HG03039 (cell line): Measurements from ENCODE around the gene USP24.

Experiments
- ATAC-seq: cut with Tn5 transposase; IDR thresholded peaks from one replicate; pipeline ENCODE4 v1.9.1; 2021; ENCODE audit warnings: mild to moderate bottlenecking, moderate library complexity; ENCODE audit not compliant: unreplicated experiment

Gene USP24, protein sequence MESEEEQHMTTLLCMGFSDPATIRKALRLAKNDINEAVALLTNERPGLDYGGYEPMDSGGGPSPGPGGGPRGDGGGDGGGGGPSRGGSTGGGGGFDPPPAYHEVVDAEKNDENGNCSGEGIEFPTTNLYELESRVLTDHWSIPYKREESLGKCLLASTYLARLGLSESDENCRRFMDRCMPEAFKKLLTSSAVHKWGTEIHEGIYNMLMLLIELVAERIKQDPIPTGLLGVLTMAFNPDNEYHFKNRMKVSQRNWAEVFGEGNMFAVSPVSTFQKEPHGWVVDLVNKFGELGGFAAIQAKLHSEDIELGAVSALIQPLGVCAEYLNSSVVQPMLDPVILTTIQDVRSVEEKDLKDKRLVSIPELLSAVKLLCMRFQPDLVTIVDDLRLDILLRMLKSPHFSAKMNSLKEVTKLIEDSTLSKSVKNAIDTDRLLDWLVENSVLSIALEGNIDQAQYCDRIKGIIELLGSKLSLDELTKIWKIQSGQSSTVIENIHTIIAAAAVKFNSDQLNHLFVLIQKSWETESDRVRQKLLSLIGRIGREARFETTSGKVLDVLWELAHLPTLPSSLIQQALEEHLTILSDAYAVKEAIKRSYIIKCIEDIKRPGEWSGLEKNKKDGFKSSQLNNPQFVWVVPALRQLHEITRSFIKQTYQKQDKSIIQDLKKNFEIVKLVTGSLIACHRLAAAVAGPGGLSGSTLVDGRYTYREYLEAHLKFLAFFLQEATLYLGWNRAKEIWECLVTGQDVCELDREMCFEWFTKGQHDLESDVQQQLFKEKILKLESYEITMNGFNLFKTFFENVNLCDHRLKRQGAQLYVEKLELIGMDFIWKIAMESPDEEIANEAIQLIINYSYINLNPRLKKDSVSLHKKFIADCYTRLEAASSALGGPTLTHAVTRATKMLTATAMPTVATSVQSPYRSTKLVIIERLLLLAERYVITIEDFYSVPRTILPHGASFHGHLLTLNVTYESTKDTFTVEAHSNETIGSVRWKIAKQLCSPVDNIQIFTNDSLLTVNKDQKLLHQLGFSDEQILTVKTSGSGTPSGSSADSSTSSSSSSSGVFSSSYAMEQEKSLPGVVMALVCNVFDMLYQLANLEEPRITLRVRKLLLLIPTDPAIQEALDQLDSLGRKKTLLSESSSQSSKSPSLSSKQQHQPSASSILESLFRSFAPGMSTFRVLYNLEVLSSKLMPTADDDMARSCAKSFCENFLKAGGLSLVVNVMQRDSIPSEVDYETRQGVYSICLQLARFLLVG (N-terminal part only)

GRCh38 chr1:55215194-55216021 lies at the start of gene USP24:
TSS of gene USP24 (minus strand) at chr1:55215364. CDS start at chr1:55215113, 251 bp downstream.
- peak; percentile 79 for ATAC-seq

DNA sequence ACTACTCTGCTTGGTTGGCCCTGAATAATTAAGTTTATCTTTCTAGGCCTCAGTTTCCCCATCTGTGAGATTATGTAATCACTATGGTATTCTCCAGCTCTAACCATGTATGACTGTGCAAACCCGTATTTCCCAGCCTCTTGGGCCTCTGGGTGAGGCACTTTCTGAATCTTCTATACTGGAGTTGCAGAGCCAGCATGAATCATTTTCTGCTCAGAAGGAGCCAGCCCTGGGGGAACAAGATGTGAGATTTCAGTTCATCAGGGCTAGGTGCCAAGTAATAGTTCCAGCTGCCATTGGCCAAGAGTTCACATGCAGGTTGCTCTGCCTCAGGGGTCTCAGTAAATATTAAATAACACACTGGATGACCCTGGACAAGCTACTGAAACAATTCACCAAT lies 47.7 kb upstream of the USP24 start:
- ATAC-seq, result no peak

DNA sequence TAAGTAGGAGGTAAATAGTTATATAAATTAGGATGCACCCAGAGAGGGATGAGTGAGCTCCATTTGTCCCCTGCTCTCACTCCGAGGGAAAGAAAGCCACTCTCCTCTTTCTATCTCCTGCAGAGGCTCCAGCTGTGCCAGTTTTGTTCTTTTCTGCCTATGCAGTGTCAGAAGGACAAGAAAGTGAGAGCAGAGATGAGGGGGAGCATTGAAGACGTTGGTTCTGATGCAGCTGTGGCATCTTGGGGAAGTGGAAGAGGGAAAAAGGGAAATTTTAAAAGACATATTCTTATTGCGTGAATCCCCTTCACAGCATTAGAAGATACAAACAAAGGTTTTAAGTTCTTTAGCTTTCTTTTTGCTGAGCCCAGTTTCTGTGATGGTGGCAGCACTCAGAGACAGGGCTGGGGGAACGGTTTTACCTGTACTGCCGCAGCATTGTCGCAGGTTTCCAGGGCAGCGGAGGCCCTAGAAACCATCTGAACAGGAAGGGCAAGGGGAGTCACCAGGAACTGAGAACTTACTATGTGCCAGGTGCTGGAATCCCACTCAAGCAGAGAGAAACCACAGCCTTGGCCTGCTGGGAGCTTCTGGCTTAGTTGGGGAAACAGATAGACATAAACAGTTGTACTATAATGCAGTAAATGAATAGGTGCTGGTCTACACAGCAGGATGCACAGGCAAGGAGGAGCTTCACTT lies 44.9 kb upstream of the USP24 start:
- peak; percentile 45 for ATAC-seq

DNA sequence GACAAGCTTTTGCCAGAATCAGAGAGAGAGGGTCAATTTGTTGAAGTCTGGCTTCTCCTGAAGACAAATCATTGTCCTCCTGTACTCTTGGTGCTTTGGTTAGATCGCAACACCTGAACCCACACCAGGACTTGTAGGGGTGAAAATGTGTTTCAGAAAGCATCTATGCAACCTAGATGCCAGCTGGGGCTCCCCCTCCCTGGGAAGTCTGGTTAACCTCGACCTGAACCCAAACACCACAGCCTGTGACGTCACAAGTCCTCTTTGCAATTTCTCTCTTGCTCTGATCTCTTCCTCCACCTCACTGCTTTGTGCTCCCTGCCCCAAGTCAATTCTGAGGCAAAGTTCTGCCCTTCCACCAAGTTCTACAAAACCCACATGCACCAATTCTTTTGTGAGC lies 42.8 kb upstream of the USP24 start:
- ATAC-seq, result no peak

DNA sequence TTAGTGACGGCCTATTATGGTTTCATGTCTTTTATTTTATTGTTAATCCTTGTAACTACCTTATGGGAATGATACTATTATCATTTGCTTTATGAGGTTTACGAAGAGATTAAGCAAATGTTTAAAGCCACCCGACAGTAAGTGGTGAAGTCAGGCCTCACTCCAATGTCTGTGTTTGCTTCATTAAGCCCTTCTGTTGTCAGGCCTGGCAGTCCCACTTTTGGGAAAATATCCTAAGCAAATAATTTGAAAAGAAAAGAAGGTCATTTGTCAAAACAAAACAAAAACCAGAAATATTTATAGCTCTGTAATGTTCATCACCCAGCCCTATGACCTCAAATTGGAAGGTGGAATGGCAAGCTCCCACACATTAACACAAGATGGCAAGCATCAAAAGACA lies 40.7 kb upstream of the USP24 start:
- ATAC-seq, result no peak

GRCh38 chr1:55252942-55253589 lies 37.9 kb upstream of the USP24 start:
- ATAC-seq, result no peak

DNA sequence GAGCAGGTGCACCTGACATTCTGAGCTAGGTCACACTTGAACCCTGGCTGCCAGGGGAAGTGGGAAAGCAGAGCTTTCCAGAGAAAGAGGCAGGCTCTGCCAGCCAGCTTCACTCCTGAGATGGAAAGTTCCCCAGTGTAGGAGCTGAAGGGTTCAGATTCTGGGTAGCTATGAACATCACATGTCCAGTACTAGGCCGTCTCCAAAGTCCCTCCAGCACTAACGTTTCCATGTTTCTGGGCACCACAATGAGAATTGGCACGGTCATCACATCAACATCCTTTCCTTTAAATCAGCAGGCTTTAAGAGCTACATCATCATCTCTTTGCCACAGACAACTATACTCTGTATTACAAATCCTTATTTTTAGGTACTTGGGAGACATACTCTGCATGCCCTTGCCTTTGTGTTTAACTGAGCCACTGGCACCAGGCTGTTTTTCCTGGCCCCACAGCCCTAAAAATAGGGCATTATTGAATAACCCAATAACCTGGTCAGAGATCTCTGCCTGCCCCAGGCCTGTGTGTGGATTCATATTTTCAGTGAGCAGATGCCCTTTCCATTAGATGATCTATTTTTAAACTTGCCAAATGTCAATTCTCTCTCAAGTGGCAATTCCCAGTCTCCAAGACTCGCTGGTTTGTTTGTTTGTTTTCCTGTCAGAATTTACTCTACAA lies 35.4 kb upstream of the USP24 start:
- no peak for ATAC-seq

DNA sequence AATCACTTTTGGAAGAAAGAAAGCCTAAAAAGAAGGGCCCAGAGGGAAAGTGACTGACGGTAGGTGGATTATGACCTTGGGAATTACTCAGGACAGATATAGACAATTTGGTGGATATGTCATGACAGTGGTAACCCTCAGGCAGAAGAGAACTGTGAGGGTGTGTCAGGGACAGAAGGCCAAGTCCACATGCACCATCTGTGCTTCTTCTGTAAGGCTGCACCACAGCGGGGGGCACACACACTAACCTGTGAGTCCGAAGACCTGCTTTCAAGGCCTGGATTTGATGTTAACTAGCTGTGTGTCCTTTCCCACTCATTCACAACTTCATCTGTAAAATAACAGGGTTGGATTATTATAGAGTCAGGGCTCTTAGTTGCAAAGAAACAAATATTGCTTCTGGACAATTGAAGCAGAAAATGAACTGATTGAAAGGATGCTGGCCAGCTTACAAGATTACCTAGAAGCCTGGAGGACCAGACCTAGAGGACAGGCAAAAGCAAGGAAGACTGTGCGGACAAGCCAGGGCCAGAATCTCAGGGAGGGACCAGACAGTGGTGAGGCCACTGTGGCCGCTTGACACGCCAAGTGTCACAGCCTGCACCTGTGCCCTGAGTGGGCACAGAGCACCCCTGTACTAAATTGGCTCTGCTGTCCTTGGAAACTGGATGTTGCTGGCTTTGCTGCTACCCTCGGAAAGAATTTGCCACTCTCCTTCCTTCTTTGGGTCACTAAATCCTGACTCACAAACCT lies 34.7 kb upstream of the USP24 start:
- no peak for ATAC-seq

DNA sequence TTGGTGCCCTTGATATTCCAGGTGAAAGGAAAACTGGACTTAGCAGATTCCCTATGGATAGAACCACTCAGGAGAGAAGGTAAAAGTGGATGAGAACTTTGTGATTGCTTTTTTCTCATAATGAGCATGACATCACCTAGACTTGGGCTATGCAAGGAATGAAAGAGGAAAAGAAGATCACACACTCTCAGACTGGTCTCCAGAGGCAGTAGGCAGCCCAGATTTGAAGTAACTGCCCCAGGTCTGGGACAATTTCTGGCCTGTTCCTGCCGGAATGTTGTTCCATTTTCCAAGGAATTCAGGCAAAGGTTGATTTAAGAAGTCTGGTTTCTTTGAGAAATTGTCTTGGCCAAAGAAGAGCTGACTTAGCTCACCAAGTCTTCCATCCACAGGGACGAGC lies 31.7 kb upstream of the USP24 start:
- no peak for ATAC-seq

DNA sequence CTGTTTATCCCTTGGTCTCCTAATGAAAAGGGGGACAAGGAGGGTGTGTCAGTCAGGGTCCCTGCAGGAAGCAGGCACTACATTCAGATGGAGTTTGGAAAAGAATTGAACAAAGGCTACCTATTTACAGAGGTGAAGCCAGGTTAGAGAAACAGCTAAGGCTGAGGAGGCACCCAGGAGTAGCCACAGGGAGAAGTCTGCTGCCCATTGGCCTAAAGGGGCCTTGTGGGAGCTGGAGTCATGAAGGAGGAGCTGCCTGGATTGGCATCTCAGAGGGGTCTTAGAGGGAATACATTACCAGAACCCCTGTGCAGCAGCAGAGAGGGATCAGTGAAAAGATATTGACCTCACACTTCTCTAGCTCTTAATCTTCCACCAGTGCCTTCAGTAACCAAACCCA lies 31.2 kb upstream of the USP24 start:
- ATAC-seq, result no peak

DNA sequence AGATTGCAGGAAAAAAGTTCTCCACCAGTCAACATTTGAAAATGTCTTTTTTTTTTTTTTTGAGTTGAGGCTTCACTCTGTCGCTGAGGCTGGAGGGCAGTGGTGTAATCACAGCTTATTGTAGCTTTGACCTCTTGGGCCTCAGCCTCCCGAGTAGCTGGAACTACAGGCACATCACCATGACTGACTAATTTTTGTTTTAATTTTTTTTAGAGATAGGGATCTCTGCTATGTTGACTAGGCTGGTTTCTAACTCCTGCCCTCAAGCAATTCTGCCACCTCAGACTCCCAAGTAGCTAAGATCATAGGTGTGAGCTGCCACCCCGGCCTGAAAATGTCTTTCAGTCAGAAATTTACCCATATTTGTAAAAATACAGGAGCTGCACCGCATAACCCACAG lies 30.6 kb upstream of the USP24 start:
- ATAC-seq, result no peak

DNA sequence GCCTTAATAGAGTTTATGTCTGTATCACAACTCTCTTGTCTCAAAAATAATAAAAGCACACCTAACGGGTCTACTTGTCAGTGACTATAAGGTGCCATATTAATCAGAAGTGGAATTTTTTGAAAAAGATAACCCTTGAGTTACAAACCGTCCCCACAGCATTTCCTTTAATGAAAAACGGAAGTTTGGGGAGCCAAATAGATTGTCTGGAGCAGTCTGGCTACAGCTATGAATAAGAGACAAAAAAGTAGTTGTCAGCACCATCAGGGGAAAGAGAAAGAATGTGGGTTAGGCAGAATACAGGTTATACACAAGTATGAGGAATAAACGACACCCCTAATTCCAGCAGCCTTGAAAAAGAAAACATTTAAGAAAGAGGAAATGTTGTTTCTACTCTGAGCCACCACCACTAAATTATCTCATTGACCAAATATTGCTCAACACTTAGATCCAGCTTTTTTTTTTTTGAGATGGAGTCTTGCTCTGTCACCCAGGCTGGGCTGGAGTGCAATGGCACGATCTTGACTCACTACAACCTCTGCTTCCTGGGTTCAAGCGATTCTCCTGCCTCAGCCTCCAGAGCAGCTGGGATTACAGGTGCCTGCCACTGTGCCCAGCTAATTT lies 29.4 kb upstream of the USP24 start:
- ATAC-seq, result no peak

GRCh38 chr1:55243655-55244054 lies 28.5 kb upstream of the USP24 start:
- ATAC-seq, result no peak

DNA sequence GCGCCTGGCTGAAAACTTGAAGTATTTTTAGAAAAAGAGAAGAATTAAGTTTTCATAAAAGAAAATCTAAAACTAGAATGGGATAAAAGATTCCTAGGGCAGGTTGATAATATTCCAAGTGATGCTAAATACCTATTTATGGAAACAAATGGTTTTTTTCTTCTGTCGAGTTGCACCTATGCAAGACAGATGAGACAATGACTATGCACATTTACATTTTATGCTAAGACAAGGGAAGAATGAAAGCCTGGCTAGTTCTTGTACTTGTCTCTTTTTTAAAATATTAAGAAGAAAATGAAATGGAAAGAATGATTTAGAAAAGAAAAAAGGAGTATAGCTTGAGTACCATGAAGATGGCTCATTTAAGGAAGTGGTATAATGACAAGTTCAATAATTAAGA lies 24.4 kb upstream of the USP24 start:
- ATAC-seq, result no peak

DNA sequence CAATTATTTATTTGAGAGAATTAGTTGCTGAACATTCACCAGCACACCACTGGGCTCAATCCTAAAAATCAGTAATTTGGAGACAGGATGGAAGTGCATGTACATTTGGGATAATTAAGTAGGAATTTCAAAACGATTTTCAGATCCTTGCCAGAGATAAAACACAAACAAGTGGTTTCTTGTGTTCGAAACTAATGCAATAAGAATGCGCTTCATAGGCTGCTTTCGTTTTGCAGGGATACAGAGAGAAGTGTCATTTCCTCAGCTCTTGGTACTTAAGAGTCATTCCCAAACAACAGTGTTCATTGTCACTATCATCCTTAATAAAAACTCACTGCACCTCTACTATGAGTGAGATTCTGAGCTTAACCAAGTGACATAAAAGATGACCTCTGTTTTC lies 20.6 kb upstream of the USP24 start:
- no peak for ATAC-seq

DNA sequence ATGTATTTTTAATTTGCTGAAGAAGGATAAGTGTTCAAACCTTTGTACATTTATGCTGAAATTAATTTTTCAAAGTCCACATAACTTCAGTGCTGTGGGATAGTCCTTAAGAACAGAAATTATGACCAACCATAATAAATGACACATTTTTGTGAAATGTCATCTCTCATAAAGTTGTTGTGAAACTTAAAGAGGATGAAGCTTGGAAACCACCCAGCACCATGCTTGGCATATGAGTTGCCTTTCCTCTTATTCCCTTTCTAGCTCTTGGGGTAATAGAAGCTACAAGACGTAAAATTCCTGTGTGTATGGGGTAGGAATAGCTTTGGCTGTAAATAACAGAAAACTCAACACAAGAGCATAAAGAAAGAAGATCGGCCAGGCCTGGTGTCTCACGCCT lies 18.9 kb upstream of the USP24 start:
- no peak for ATAC-seq

- no peak for ATAC-seq
These were observed 18.1 kb upstream of the USP24 start for GRCh38 chr1:55233145-55233777.
